Activated B cell treated with CpG ODN at 0.5 μM for 24 hours (primary cell): ENCODE measurements around the gene CARD11. TPM values are rescaled to one million over a fixed set of nuclear protein-coding genes. Genes with fewer than 3 reads are reported as not detected.
A peak's percentile ranks its signal among the peaks of the same experiment; 100 is the strongest.

ENCODE experiments used
- ATAC-seq: fragments of 200-7000 bp; cut with Tn5 transposase; one replicate; pipeline ENCODE4 v1.10.0; 2021; ENCODE audit warnings: low read depth, mild to moderate bottlenecking, moderate library complexity
- CTCF ChIA-PET: fragments of 350-600 bp; sonication (Branson Sonifier 250); formaldehyde crosslinking; loops from one replicate; lab custom pipeline; 2021; ENCODE audit warnings: antibody characterized with exemption; lab: Charles Lee
- POLR2A ChIA-PET: fragments of 350-600 bp; sonication (Branson Sonifier 250); formaldehyde crosslinking; loops from one replicate; lab custom pipeline; 2021; ENCODE audit warnings: antibody characterized with exemption; lab: Charles Lee
- DNase-seq: peaks from one replicate; pipeline ENCODE4 v3.0.0; 2022
- H3K27ac Mint-ChIP-seq: one replicate; pipeline ENCODE4 v1.8.0; 2020; ENCODE audit warnings: mixed read lengths
- H3K27me3 Mint-ChIP-seq: one replicate; pipeline ENCODE4 v1.8.0; 2021; ENCODE audit warnings: mixed read lengths
- H3K36me3 Mint-ChIP-seq: one replicate; pipeline ENCODE4 v1.8.0; 2021; ENCODE audit warnings: low read depth, mixed read lengths
- H3K4me1 Mint-ChIP-seq: one replicate; pipeline ENCODE4 v1.8.0; 2021; ENCODE audit warnings: mixed read lengths
- H3K4me3 Mint-ChIP-seq: one replicate; pipeline ENCODE4 v1.8.0; 2020; ENCODE audit warnings: mild to moderate bottlenecking, mixed read lengths
- H3K9me3 Mint-ChIP-seq: one replicate; pipeline ENCODE4 v1.8.0; 2020; ENCODE audit warnings: mixed read lengths
- intact Hi-C: fragments of 100-400 bp; cut with micrococcal nuclease; formaldehyde crosslinking; loops from one replicate; pipeline ENCODE4 v1.15.1; 2024
- total RNA-seq: library from RNA; stranded (reverse); gene quantifications from 2 replicates; pipeline ENCODE4 v1.2.3, GENCODE V29; 2022
- TF ChIP-seq, protein P1 (sequence below): fragments of 200-600 bp; IDR thresholded peaks from one replicate; pipeline ENCODE4 v1.8.0; 2022; ENCODE audit warnings: antibody characterized with exemption, mild to moderate bottlenecking

The CARD11 gene
- total RNA-seq, 1 donor from 2014 or later = 114 TPM

- no peak for DNase-seq
- no peak overlapping the region for H3K27ac Mint-ChIP-seq
- no peaks in the 10 kb centered on the region for H3K27me3 Mint-ChIP-seq
- intact Hi-C loops = no loop called here
- ChIA-PET CTCF (no interaction called here), POLR2A (no interaction called here)
- no peaks in the 10 kb centered on the region for H3K9me3 Mint-ChIP-seq
- TF ChIP-seq, protein P1, sequence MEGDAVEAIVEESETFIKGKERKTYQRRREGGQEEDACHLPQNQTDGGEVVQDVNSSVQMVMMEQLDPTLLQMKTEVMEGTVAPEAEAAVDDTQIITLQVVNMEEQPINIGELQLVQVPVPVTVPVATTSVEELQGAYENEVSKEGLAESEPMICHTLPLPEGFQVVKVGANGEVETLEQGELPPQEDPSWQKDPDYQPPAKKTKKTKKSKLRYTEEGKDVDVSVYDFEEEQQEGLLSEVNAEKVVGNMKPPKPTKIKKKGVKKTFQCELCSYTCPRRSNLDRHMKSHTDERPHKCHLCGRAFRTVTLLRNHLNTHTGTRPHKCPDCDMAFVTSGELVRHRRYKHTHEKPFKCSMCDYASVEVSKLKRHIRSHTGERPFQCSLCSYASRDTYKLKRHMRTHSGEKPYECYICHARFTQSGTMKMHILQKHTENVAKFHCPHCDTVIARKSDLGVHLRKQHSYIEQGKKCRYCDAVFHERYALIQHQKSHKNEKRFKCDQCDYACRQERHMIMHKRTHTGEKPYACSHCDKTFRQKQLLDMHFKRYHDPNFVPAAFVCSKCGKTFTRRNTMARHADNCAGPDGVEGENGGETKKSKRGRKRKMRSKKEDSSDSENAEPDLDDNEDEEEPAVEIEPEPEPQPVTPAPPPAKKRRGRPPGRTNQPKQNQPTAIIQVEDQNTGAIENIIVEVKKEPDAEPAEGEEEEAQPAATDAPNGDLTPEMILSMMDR = no peak
- no peaks in the 10 kb centered on the region for H3K4me1 Mint-ChIP-seq
- H3K4me3 Mint-ChIP-seq = no peak overlapping the region
- ATAC-seq = no peak
- H3K36me3 Mint-ChIP-seq = peaks cover 87% of the 10 kb centered on the region
These were observed 109.4 kb downstream of the CARD11 start for GRCh38 chr7:2934211-2934731.

DNA sequence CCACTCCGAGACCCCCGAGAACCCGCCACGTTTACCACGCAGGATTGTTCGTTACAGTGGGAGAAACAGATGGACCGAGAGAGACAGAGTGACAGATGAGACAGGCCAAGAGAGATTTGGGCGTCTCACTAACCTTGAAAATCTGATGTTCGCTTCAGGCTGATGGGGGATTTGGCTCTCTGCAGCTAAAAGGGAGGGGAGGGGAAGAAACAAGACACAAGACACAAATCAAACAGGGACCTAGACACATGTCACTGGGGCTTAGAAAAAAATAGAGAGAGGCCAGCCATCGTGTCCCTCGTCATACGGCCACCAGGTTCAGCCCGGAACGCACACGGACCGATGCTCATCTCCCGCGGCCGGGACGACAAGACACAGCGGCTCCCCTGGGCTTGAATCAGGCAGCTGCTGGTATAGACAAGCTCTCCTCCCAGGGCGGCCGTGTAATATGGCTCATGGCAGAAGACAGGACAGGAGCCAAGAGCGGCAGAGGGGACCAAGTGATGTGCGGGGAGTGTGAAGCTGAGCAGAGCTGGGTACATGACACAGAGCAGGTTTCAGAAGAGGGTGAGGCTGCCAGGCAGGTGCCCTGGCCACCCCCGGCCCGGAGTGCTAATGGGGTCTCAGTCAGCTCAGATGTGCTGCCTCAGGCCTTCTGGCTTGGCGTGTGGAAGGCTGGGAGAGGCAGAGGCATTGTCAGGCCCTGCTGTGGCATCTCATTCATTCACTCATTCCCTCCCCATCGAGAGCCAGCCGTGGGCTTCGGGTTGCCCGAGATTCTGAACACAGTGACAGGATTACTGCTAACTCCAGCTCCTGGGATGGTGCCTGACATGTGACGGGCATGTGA, 111.0 kb downstream of the CARD11 start:
- CTCF ChIA-PET = no interaction called here
- no peaks in the 10 kb centered on the region for H3K9me3 Mint-ChIP-seq
- TF ChIP-seq, protein P1 = no peak
- intact Hi-C loops = no loop called here
- H3K36me3 Mint-ChIP-seq = peaks cover 79% of the 10 kb centered on the region
- DNase-seq = no peak
- no peaks in the 10 kb centered on the region for H3K27me3 Mint-ChIP-seq
- POLR2A ChIA-PET = no interaction called here
- H3K4me3 Mint-ChIP-seq = no peak overlapping the region
- ATAC-seq = no peak
- H3K4me1 Mint-ChIP-seq = no peaks in the 10 kb centered on the region
- H3K27ac Mint-ChIP-seq = peak overlapping the region; percentile 7

DNA sequence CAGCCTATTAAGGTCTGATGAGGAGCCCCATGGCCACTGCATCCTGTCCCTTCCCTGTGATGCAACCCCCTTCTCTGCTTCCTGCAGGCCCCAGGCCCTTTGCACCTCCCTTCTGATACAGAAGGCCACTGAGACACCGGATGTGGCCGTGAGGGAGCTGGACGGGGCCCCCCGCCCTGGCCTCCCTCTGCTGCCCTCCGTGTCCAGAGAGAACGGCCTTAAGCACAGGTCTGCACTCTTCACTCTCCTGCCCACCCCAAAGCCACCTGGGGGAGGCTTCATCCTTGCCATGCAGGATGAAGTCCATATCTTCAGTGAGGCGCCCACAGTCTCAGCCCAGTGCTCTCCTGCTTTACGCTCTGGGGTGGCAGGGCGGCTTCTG, 112.6 kb downstream of the CARD11 start:
- ChIA-PET CTCF (no interaction called here), POLR2A (no interaction called here)
- DNase-seq (no peak), ATAC-seq (no peak)
- H3K27ac Mint-ChIP-seq = no peak overlapping the region
- no peak overlapping the region for H3K4me3 Mint-ChIP-seq
- H3K9me3 Mint-ChIP-seq = no peaks in the 10 kb centered on the region
- TF ChIP-seq, protein P1 = no peak
- intact Hi-C loops = no loop called here
- peaks cover 79% of the 10 kb centered on the region for H3K36me3 Mint-ChIP-seq
- no peaks in the 10 kb centered on the region for H3K27me3 Mint-ChIP-seq
- no peaks in the 10 kb centered on the region for H3K4me1 Mint-ChIP-seq

GRCh38 chr7:2930310-2931033, 113.2 kb downstream of the CARD11 start:
- no peak overlapping the region for H3K27ac Mint-ChIP-seq
- POLR2A ChIA-PET = no interaction called here
- CTCF ChIA-PET = no interaction called here
- H3K9me3 Mint-ChIP-seq = no peaks in the 10 kb centered on the region
- TF ChIP-seq, protein P1 = no peak
- H3K36me3 Mint-ChIP-seq = peaks cover 79% of the 10 kb centered on the region
- intact Hi-C loops = no loop called here
- no peaks in the 10 kb centered on the region for H3K4me1 Mint-ChIP-seq
- DNase-seq = no peak
- no peaks in the 10 kb centered on the region for H3K27me3 Mint-ChIP-seq
- no peak for ATAC-seq
- H3K4me3 Mint-ChIP-seq = no peak overlapping the region
